Endothelial cell of umbilical vein (primary cell): ENCODE measurements around the gene HYI. TPM values are rescaled to one million over a fixed set of nuclear protein-coding genes. Genes with fewer than 3 reads are reported as not detected.

Experiments
- BruUV-seq: library from RNA; stranded (reverse); fragments of 400-500 nt; replicated peaks from 2 replicates; lab custom pipeline; 2021; lab: Mats Ljungman, UMichigan
- CTCF ChIA-PET: fragments of 300-600, 350-600 bp; sonication (Branson Sonifier 250); formaldehyde crosslinking; loops from one replicate; lab custom pipeline; 2021; ENCODE audit warnings: antibody characterized with exemption, inconsistent platforms; lab: Charles Lee
- POLR2A ChIA-PET: fragments of 300-600, 350-600 bp; sonication (Branson Sonifier 250); formaldehyde crosslinking; loops from one replicate; lab custom pipeline; 2021; ENCODE audit warnings: antibody characterized with exemption, inconsistent platforms; lab: Charles Lee
- DNase-seq: peaks from one replicate; pipeline ENCODE4 v3.0.0-alpha.2; 2011; ENCODE audit warnings: low read depth, low spot score
- FAIRE-seq: peaks from 2 replicates; lab custom pipeline; 2011; peaks lifted over from hg19 to GRCh38; lab: Jason Lieb, UNC
- H2AFZ ChIP-seq: 2 replicates; pipeline ENCODE4 v1.6.0; 2012; ENCODE audit warnings: low read depth, low read length, control low read depth, inconsistent platforms
- H3K27ac ChIP-seq: 2 replicates; pipeline ENCODE4 v1.5.1; 2011; ENCODE audit warnings: low read depth, mild to moderate bottlenecking, control low read depth, low read length, moderate library complexity; ENCODE audit not compliant: insufficient read depth
- H3K27me3 ChIP-seq, 2 experiments: 2 replicates each; pipeline versions ENCODE4 v1.6.0 to v1.6.1; 2011; ENCODE audit warnings: low read length in 2 of 2, mixed read lengths in 1 of 2; ENCODE audit not compliant: control insufficient read depth in 2 of 2, insufficient read depth in 2 of 2
- H3K36me3 ChIP-seq, 2 experiments: 2 replicates in 1 of 2; 3 replicates in 1 of 2; pipeline ENCODE4 v1.5.1; 2011; ENCODE audit warnings: low read length in 2 of 2, mild to moderate bottlenecking in 1 of 2, moderate library complexity in 1 of 2; ENCODE audit not compliant: control insufficient read depth in 2 of 2, insufficient read depth in 2 of 2; ENCODE audit errors: extremely low read depth in 1 of 2
- H3K4me1 ChIP-seq: 3 replicates; pipeline ENCODE4 v1.5.1; 2011; ENCODE audit warnings: mild to moderate bottlenecking, low read length; ENCODE audit not compliant: control insufficient read depth, insufficient read depth; ENCODE audit errors: extremely low read depth
- H3K4me2 ChIP-seq: 2 replicates; pipeline ENCODE4 v1.6.1; 2011; ENCODE audit warnings: low read length, control low read depth, mixed read lengths; ENCODE audit not compliant: insufficient read depth
- H3K4me3 ChIP-seq, 3 experiments: fragments of 200-600 bp in 1 of 3; sonication (generic), shearing (Covaris generic) in 1 of 3; replicated peaks in 1 of 3; 2 replicates each; pipeline ENCODE4 v1.5.1; 2011 to 2016; ENCODE audit warnings: control low read depth in 3 of 3, low read length in 3 of 3, mild to moderate bottlenecking in 2 of 3, inconsistent platforms in 1 of 3, low read depth in 1 of 3, moderate library complexity in 1 of 3; ENCODE audit not compliant: insufficient read depth in 1 of 3
- H3K79me2 ChIP-seq: 2 replicates; pipeline ENCODE4 v1.6.0; 2012; ENCODE audit warnings: low read length, inconsistent platforms; ENCODE audit not compliant: control insufficient read depth, insufficient read depth
- H3K9ac ChIP-seq: replicated peaks from 2 replicates; pipeline ENCODE3; 2011; ENCODE audit warnings: low read length, control low read depth; ENCODE audit not compliant: insufficient read depth; ENCODE audit errors: extremely low read depth
- H3K9me1 ChIP-seq: replicated peaks from 3 replicates; pipeline ENCODE4 v1.6.0; 2011; ENCODE audit warnings: mild to moderate bottlenecking, low read length; ENCODE audit not compliant: control insufficient read depth, insufficient read depth; ENCODE audit errors: extremely low read depth
- H3K9me3 ChIP-seq: replicated peaks from 2 replicates; pipeline ENCODE4 v1.5.1; 2012; ENCODE audit warnings: low read length, inconsistent platforms; ENCODE audit not compliant: control insufficient read depth, insufficient read depth
- H4K20me1 ChIP-seq: replicated peaks from 2 replicates; pipeline ENCODE3; 2011; ENCODE audit warnings: mild to moderate bottlenecking, low read length; ENCODE audit not compliant: control insufficient read depth, insufficient read depth; ENCODE audit errors: extremely low read depth
- CTCF ChIP-seq, 2 donors: IDR thresholded peaks; 1 replicate in 1 of 2; 2 replicates in 1 of 2; pipeline ENCODE4 v1.5.1; 2011; ENCODE audit warnings: low read length in 2 of 2, mild to moderate bottlenecking in 2 of 2, moderate library complexity in 2 of 2, control low read depth in 1 of 2, inconsistent platforms in 1 of 2, low read depth in 1 of 2; ENCODE audit not compliant: insufficient read depth in 1 of 2; ENCODE audit errors: extremely low read depth in 1 of 2
- EZH2 ChIP-seq: IDR thresholded peaks from 2 replicates; pipeline ENCODE4 v1.6.1; 2012; ENCODE audit warnings: borderline replicate concordance, low read depth, mild to moderate bottlenecking, moderate library complexity, low read length, inconsistent platforms; ENCODE audit not compliant: severe bottlenecking
- FOS ChIP-seq: IDR thresholded peaks from 2 replicates; pipeline ENCODE4 v1.6.1; 2011; ENCODE audit warnings: mild to moderate bottlenecking, low read length, moderate library complexity, borderline replicate concordance; ENCODE audit not compliant: insufficient read depth
- GATA2 ChIP-seq: IDR thresholded peaks from 2 replicates; pipeline ENCODE4 v1.7.0; 2011; ENCODE audit warnings: low read depth, mild to moderate bottlenecking, moderate library complexity, mixed read lengths, low read length; ENCODE audit not compliant: insufficient read length, insufficient read depth
- JUN ChIP-seq: IDR thresholded peaks from 2 replicates; pipeline ENCODE4 v1.6.1; 2011; ENCODE audit warnings: borderline replicate concordance, low read depth; ENCODE audit not compliant: insufficient read length, insufficient read depth
- MAX ChIP-seq: IDR thresholded peaks from 2 replicates; pipeline ENCODE4 v1.6.1; 2011; ENCODE audit not compliant: insufficient read depth, insufficient read length
- MYC ChIP-seq: IDR thresholded peaks from one replicate; pipeline ENCODE4 v1.6.1; 2011; ENCODE audit warnings: mild to moderate bottlenecking, low read depth, low read length
- POLR2A ChIP-seq: IDR thresholded peaks from 2 replicates; pipeline ENCODE4 v1.6.1; 2012; ENCODE audit warnings: low read depth, mild to moderate bottlenecking, control low read depth, low read length
- POLR2AphosphoS5 ChIP-seq: IDR thresholded peaks from 2 replicates; pipeline ENCODE4 v1.6.1; 2012; ENCODE audit warnings: low read depth, mild to moderate bottlenecking, control low read depth, low read length, moderate library complexity; ENCODE audit not compliant: insufficient read depth
- dilution Hi-C: fragments of 300-500 bp; cut with MboI; formaldehyde crosslinking; loops from one replicate; pipeline ENCODE4 v1.15.0; 2019; ENCODE audit warnings: low sequenced_read_pairs; ENCODE audit not compliant: extremely low pct_ligation_motif_present
- intact Hi-C: fragments of 100-400 bp; cut with micrococcal nuclease; formaldehyde crosslinking; loops from one replicate; pipeline ENCODE4 v1.10.0; 2022
- polyA plus RNA-seq, 4 experiments: library from polyadenylated mRNA; depleted of rRNA in 3 of 4; stranded (reverse) in 3 of 4; unstranded in 1 of 4; fragments of >200 nt; gene quantifications; 2 replicates each; pipeline versions ENCODE4 v1.2.1 to v1.2.3, GENCODE V29; 2011 to 2012; ENCODE audit warnings: missing spikeins in 1 of 4
- total RNA-seq: library from RNA; stranded (reverse); gene quantifications from 2 replicates; pipeline ENCODE4 v1.2.3, GENCODE V29; 2021

Gene HYI
- total and polyA plus RNA-seq, 2 donors (not counting 3 experiments of a cell fraction or from before 2014, with no cell fraction given): 324 to 342 TPM

- BruUV-seq: no TSS peak
- no peak for FAIRE-seq
- peaks cover 3% of the 10 kb centered on the region for H3K4me1 ChIP-seq
- H4K20me1 ChIP-seq: no peaks in the 10 kb centered on the region
- H2AFZ ChIP-seq: no peak overlapping the region
- no peak overlapping the region for H3K4me3 ChIP-seq
- POLR2A ChIA-PET: no interaction called here
- no peak overlapping the region for H3K9ac ChIP-seq
- H3K9me1 ChIP-seq: no peaks in the 10 kb centered on the region
- dilution Hi-C loops (loop anchor here (25.0 kb wide), 1 partner anchor 184 kb away; no protein-coding TSS in a partner anchor), intact Hi-C loops (no loop called here)
- no peak for DNase-seq
- H3K79me2 ChIP-seq: no peaks in the 10 kb centered on the region
- H3K27ac ChIP-seq: no peak overlapping the region
- TF ChIP-seq POLR2AphosphoS5: no peak
- TF ChIP-seq JUN: no peak
- no peak for TF ChIP-seq EZH2
- no peak for TF ChIP-seq MYC
- no peak for TF ChIP-seq POLR2A
- TF ChIP-seq CTCF (IDR thresholded peaks at IDR 0.05; ENCODE audit: extremely low read depth in 1 of 2, insufficient read depth in 1 of 2, low read depth in 1 of 2, low read length in 2 of 2): no peak
- TF ChIP-seq MAX: no peak
- TF ChIP-seq GATA2: no peak
- no peak for TF ChIP-seq FOS
- H3K27me3 ChIP-seq: no peaks in the 10 kb centered on the region
- H3K36me3 ChIP-seq: peaks cover 9 to 63% of the 10 kb centered on the region in 2 experiments
- no peak overlapping the region for H3K4me2 ChIP-seq
- H3K9me3 ChIP-seq: no peaks in the 10 kb centered on the region
- CTCF ChIA-PET: interaction anchor here (2.0 kb wide), 1 partner anchor 194 kb away, joined by 4 read pairs; no protein-coding TSS in a partner anchor
These were observed 32.9 kb downstream of the HYI start for GRCh38 chr1:43420874-43421273.
